Coronary artery (tissue), 2 donors: ENCODE data around the gene ATRNL1.
"Not testable (repeated sequence)": the region's sequence is repeated elsewhere in the genome, so short reads cannot be mapped to it uniquely, and the experiment has no call there.

Experiments
- DNase-seq: peaks from one replicate; pipeline ENCODE4 v3.0.0-alpha.2; 2017; ENCODE audit warnings: low spot score
- H3K27ac ChIP-seq, 2 donors: fragments of 200-600 bp; sonication (generic); one replicate each; pipeline ENCODE4 v1.5.1; 2016 to 2019
- H3K4me3 ChIP-seq: fragments of 200-600 bp; sonication (generic); 2 replicates; pipeline ENCODE4 v1.5.1; 2016; ENCODE audit warnings: mild to moderate bottlenecking, moderate library complexity
- TF ChIP-seq, protein P1 (sequence below): fragments of 200-600 bp; sonication (generic); IDR thresholded peaks from one replicate; pipeline ENCODE4 v1.5.1; 2019; ENCODE audit warnings: antibody characterized with exemption

The ATRNL1 gene

DNA sequence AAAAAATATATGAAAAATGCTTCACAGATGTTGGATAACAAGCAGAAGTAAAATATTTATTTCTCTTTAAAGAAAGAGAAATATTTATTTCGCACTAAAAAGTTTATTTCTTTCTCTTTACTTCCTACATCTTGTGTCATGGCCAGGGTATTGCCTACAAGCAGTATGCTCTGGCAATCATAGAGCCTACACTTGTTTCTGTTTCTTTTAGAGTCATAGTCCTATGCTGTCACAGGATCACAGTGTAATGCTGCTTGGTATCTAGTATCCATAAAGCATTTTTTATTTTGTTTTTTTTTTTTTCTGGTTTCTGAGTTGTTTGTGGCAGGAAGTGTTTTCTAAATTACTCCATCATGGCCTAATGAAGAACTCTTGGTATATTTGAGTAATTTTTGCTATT is 116.0 kb downstream of the ATRNL1 start:
- no peak overlapping the region for H3K27ac ChIP-seq
- H3K4me3 ChIP-seq = no peak overlapping the region
- no peak for DNase-seq
- TF ChIP-seq, protein P1, sequence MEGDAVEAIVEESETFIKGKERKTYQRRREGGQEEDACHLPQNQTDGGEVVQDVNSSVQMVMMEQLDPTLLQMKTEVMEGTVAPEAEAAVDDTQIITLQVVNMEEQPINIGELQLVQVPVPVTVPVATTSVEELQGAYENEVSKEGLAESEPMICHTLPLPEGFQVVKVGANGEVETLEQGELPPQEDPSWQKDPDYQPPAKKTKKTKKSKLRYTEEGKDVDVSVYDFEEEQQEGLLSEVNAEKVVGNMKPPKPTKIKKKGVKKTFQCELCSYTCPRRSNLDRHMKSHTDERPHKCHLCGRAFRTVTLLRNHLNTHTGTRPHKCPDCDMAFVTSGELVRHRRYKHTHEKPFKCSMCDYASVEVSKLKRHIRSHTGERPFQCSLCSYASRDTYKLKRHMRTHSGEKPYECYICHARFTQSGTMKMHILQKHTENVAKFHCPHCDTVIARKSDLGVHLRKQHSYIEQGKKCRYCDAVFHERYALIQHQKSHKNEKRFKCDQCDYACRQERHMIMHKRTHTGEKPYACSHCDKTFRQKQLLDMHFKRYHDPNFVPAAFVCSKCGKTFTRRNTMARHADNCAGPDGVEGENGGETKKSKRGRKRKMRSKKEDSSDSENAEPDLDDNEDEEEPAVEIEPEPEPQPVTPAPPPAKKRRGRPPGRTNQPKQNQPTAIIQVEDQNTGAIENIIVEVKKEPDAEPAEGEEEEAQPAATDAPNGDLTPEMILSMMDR = no peak

GRCh38 chr10:115214829-115215228 is 121.7 kb downstream of the ATRNL1 start:
- no peak for DNase-seq
- H3K27ac ChIP-seq = no peak overlapping the region
- TF ChIP-seq, protein P1 = no peak
- no peak overlapping the region for H3K4me3 ChIP-seq

DNA sequence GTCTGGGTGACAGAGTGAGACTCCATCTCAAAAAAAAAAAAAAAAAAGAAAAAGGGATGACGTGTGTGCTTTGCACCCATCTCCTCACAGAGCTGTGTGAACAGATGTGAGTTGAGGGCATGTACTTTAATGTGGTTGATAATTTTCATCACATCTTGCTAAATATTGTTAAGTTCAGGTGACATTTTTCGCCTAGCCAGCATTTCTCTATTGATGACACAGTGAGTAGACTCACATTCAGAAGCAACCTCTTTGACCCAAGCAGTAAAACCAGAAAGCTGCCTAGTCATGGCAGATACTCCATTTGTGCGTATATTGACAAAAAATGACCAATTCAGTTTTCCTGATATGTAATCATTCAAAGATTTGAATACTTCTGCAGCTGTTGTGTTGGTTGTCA is 126.0 kb downstream of the ATRNL1 start:
- TF ChIP-seq, protein P1 = no peak
- DNase-seq = no peak
- no peak overlapping the region for H3K4me3 ChIP-seq
- no peak overlapping the region for H3K27ac ChIP-seq

DNA sequence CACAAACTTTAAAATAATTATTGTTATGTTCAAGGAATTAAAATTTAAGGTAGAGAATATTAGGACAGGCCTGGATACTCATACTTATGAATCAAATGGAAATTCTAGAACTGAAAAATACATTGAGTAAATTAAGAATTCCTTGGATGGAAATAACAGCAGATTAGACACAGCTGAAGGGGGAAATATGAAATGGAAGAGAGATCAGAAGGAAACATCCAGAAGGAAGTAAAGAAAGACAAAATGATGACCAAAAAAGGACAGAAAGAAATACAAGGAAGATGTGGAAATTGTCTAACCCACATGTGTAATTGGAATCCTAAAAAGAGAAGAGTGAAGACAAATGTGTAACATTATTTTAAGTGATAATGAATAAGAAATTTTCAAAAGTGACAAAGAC is 128.9 kb downstream of the ATRNL1 start:
- H3K27ac ChIP-seq = no peak overlapping the region
- TF ChIP-seq, protein P1 = no peak
- H3K4me3 ChIP-seq = no peak overlapping the region
- no peak for DNase-seq

GRCh38 chr10:115239761-115240160 is 146.6 kb downstream of the ATRNL1 start:
- Histone ChIP-seq H3K4me3 (no peak overlapping the region), H3K27ac (no peak overlapping the region)
- DNase-seq = no peak
- TF ChIP-seq, protein P1 = no peak

DNA sequence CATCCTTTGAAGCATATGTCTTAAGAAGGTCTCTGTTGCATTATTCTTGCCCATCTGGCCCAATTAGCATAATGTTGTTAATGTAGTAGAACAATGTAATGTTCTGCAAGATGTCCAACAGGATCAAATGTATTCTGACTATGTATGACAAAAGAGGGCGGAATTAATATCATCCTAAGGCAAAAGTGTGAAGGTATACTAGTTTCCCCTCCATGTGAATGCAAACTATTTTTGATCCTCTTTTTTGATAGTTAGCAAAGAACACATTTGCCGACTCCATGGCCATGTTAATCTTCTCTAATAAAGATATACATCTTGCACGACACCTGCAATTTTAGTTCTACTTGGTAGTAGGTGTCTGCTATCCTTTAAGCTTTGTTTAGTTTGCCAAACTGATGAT is 157.6 kb downstream of the ATRNL1 start:
- no peak overlapping the region for H3K4me3 ChIP-seq
- no peak for DNase-seq
- no peak overlapping the region for H3K27ac ChIP-seq
- TF ChIP-seq, protein P1 = no peak

- not testable (repeated sequence) for H3K4me3 ChIP-seq, H3K27ac ChIP-seq, DNase-seq
These were observed 160.6 kb downstream of the ATRNL1 start for GRCh38 chr10:115253765-115254164.

DNA sequence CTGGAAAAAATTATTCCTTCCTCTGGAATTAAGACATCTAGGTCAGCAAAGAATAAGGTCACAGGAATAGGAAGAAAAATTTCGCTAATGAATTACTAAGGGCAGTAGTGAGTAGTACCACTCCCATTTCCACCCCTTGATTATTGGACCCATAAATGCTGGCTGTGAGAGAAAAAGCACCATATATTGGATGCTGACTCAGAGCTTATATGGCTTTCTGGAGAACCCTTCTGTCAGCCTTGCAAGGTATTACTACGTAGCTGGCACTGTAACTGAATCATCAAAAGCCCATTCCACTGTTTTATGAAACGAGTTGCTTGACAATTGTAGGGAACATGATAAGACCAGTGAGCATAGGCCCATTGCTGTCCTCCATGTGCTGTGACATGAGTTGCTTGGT is 179.3 kb downstream of the ATRNL1 start:
- no peak overlapping the region for H3K4me3 ChIP-seq
- no peak overlapping the region for H3K27ac ChIP-seq
- TF ChIP-seq, protein P1 = no peak
- no peak for DNase-seq
